HEK293T (cell line): ENCODE measurements around the gene C1orf105.

Experiments
- ARNT ChIP-seq: fragments of 450-650 bp; IDR thresholded peaks from 2 replicates; pipeline ENCODE4 v1.6.1; 2017; ENCODE audit warnings: mild to moderate bottlenecking
- BHLHE40 ChIP-seq: fragments of 450-650 bp; IDR thresholded peaks from 2 replicates; pipeline ENCODE4 v1.6.1; 2016; ENCODE audit warnings: mild to moderate bottlenecking, moderate library complexity, borderline replicate concordance
- CTBP1 ChIP-seq: fragments of 450-650 bp; IDR thresholded peaks from 2 replicates; pipeline ENCODE4 v1.6.1; 2016; ENCODE audit warnings: borderline replicate concordance
- ELF4 ChIP-seq: fragments of 450-650 bp; IDR thresholded peaks from 2 replicates; pipeline ENCODE4 v1.6.1; 2017; ENCODE audit warnings: antibody characterized with exemption
- FOXA1 ChIP-seq: fragments of 450-650 bp; IDR thresholded peaks from 2 replicates; pipeline ENCODE4 v1.6.1; 2016; ENCODE audit warnings: mild to moderate bottlenecking
- FOXK2 ChIP-seq: fragments of 450-650 bp; IDR thresholded peaks from 2 replicates; pipeline ENCODE4 v1.6.1; 2016; ENCODE audit warnings: mild to moderate bottlenecking
- FOXM1 ChIP-seq: fragments of 450-650 bp; IDR thresholded peaks from 2 replicates; pipeline ENCODE4 v1.6.1; 2017; ENCODE audit warnings: mild to moderate bottlenecking, borderline replicate concordance
- L3MBTL2 ChIP-seq: fragments of 450-650 bp; conservative IDR thresholded peaks from 2 replicates; pipeline ENCODE4 v1.6.1; 2016; ENCODE audit warnings: mild to moderate bottlenecking
- NFRKB ChIP-seq: fragments of 450-650 bp; IDR thresholded peaks from 2 replicates; pipeline ENCODE4 v1.6.1; 2016; ENCODE audit warnings: mild to moderate bottlenecking, moderate library complexity
- SP1 ChIP-seq: fragments of 450-650 bp; IDR thresholded peaks from 2 replicates; pipeline ENCODE4 v1.6.1; 2017
- SUZ12 ChIP-seq: fragments of 450-650 bp; IDR thresholded peaks from 2 replicates; pipeline ENCODE4 v1.6.1; 2016; ENCODE audit warnings: mild to moderate bottlenecking
- TARDBP ChIP-seq: fragments of 450-650 bp; IDR thresholded peaks from 2 replicates; pipeline ENCODE4 v1.6.1; 2016

DNA sequence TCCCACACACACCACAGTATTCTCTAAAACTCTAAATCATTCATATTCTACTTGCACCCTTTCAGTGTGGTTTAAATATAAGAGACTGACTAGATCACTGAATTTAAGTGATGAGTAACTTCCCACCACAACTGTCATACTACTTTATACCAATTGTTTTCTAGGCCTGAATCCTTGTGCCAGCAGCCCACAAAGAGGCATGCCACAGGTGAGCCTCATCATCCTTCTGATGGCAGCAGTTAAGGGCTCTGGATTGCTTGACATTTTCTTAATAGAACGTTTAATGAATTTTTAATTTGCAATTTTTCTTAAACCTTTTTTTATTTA, 9.6 kb downstream of the C1orf105 start:
- TF ChIP-seq FOXA1 (no peak), NFRKB (no peak), TARDBP (no peak), ARNT (no peak), SP1 (no peak), FOXK2 (no peak), ELF4 (no peak), CTBP1 (no peak), L3MBTL2 (no peak), SUZ12 (no peak), FOXM1 (no peak), BHLHE40 (no peak)
